ENCODE data around the gene HINFP. TPM values are rescaled to one million over a fixed set of nuclear protein-coding genes. Genes with fewer than 3 reads are reported as not detected.
"Not testable (repeated sequence)": the region's sequence is repeated elsewhere in the genome, so short reads cannot be mapped to it uniquely, and the experiment has no call there.

The HINFP gene
- total RNA-seq, 2 experiments from 2014 or later, result 52.4 to 52.6 TPM

DNA sequence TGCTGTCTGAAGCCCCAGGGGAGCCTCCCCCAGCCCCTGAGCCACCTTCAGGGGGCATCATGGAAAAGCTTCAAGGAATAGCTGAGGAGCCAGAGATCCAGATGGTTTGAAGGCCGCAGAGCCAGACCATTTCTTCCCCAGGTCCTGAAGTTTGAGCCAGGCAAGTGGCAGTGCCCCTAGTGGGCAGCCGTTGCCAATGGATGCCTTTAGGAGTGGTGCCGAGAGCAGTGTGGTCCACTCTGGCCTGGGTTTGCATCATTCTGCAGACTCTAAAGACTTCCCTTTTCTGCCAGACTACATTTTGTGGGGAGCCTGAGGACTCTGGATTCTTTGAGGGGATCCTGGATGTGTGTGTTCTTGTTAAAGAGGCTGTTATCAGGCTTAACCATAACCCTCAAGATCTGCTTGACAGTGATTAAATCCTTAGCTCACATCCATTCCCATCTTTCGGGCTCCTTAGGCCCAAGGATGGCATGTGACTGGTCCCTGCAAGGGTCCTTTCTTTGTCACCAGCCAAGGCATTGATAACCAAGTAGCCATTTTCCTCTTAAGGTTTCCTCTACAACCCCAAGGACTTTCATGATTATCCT is 13.1 kb downstream of the HINFP start:
- DNase-seq, result no peak
- no peaks in the 10 kb centered on the region for H3K9me3 Mint-ChIP-seq
- H3K4me1 Mint-ChIP-seq, result peaks cover 3% of the 10 kb centered on the region
- no peak for ATAC-seq (ENCODE audit: low read depth)
- no peak overlapping the region for H3K27ac Mint-ChIP-seq
- H3K4me3 Mint-ChIP-seq, result no peak overlapping the region
- H3K27me3 Mint-ChIP-seq, result peaks cover 2% of the 10 kb centered on the region
- POLR2A ChIA-PET, result interaction anchor here (1.8 kb wide), 1 partner anchor 14 kb away, joined by 6 read pairs; the partner anchor contains the start of gene ABCG4
- peaks cover 16% of the 10 kb centered on the region for H3K36me3 Mint-ChIP-seq

GRCh38 chr11:119139276-119139675 is 17.9 kb downstream of the HINFP start:
- not testable (repeated sequence) for H3K4me1 Mint-ChIP-seq; DNase-seq; ATAC-seq (ENCODE audit: low read depth); H3K27ac Mint-ChIP-seq; H3K4me3 Mint-ChIP-seq; H3K36me3 Mint-ChIP-seq; H3K27me3 Mint-ChIP-seq; H3K9me3 Mint-ChIP-seq
- POLR2A ChIA-PET, result interaction anchor here (0.7 to 1.5 kb wide), 2 partner anchors 9 to 37 kb away, joined by 4 read pairs; partner anchors contain the start of gene ABCG4

DNA sequence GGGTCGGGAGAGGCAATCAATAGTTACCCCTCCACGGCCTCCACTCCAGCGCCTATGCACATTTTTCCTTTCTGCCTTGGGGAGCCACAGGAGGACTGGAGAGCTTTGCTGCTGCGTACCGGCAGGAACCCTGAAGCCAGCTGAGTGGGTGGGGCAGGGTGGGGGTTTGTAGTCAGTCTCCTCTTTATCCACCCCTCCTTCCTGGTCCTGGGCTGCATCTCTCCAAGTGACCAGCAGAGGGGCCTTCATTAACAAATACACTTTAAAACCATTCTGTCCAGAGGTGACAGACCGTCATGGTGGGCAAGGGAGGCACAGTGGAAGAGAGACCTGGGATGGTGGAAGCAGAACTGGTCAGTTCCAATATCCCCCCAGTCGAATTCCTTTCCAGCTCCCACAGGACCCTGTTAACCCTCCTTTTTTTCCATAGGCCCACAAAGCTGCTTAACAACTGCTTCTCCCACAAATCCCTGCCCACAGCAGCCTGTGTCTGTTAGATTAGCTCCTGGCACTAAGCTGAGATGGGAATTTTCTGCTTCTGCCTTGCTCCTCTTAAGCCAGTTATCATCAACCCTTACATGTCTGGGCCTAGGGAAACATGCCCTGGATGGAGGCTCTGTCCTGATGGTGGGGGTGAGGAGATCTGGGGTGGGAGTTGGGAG is 23.6 kb downstream of the HINFP start:
- peak; percentile 39 for ATAC-seq (ENCODE audit: low read depth)
- H3K27ac Mint-ChIP-seq, result no peak overlapping the region
- no peaks in the 10 kb centered on the region for H3K36me3 Mint-ChIP-seq
- H3K27me3 Mint-ChIP-seq, result peaks cover 40% of the 10 kb centered on the region
- peaks cover 12% of the 10 kb centered on the region for H3K4me1 Mint-ChIP-seq
- H3K9me3 Mint-ChIP-seq, result no peaks in the 10 kb centered on the region
- DNase-seq, result no peak
- POLR2A ChIA-PET, result no interaction called here
- no peak overlapping the region for H3K4me3 Mint-ChIP-seq

GRCh38 chr11:119145551-119145950 is 24.2 kb downstream of the HINFP start:
- peaks cover 12% of the 10 kb centered on the region for H3K4me1 Mint-ChIP-seq
- no peak overlapping the region for H3K4me3 Mint-ChIP-seq

DNA sequence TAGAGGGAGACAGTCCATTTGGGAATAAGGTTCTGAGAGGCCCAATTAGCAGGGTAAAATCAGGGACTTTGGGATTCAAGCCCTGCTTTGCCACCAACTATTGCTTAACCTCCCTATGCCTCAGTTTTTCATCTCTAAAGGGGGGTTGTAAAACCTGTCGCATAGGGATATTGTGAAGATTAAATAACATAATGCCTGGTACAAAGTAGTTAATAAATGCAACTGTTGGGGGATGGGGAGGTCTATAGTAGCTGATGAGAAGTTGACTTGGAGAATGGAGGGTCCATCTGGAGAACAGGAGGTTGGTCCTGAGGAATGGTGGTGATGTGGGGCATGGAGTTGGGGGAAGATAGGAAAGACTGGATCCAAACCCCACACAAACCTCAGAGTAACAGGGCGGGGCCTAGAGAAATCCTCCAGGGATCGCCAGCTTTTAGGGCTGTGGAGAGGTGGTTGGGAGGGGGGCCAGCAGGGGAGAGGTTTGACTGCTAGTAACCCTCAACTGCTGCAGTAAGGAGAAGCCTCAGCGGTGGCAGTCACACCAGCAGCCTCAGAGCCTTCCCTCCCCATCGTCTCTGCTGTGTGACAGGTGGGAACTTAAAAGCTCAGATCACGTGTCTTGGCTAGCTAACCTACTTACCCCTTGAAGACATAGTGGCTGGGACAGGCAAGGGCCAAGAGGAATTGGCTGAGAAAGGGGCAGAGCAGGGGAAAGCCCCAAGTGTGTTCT is 26.4 kb downstream of the HINFP start:
- no peak overlapping the region for H3K27ac Mint-ChIP-seq
- ATAC-seq (ENCODE audit: low read depth) (peak; percentile 38), DNase-seq (no peak)
- no peaks in the 10 kb centered on the region for H3K36me3 Mint-ChIP-seq
- no peaks in the 10 kb centered on the region for H3K9me3 Mint-ChIP-seq
- H3K27me3 Mint-ChIP-seq, result peaks cover 59% of the 10 kb centered on the region
- H3K4me3 Mint-ChIP-seq, result peak overlapping the region; percentile 80
- POLR2A ChIA-PET, result interaction anchor here (0.7 to 1.4 kb wide), 4 partner anchors 8 to 46 kb away, joined by 3 to 6 read pairs (median 5); partner anchors contain the start of genes DPAGT1 and NLRX1
- H3K4me1 Mint-ChIP-seq, result peaks cover 12% of the 10 kb centered on the region

More at GRCh38 chr11:119145551-119145950, 24.2 kb downstream of the HINFP start:
- DNase-seq, result no peak
- ATAC-seq (ENCODE audit: low read depth), result no peak
- H3K27ac Mint-ChIP-seq, result no peak overlapping the region
- POLR2A ChIA-PET, result no interaction called here
- H3K27me3 Mint-ChIP-seq, result peaks cover 46% of the 10 kb centered on the region
- H3K9me3 Mint-ChIP-seq, result no peaks in the 10 kb centered on the region
- H3K36me3 Mint-ChIP-seq, result no peaks in the 10 kb centered on the region

DNA sequence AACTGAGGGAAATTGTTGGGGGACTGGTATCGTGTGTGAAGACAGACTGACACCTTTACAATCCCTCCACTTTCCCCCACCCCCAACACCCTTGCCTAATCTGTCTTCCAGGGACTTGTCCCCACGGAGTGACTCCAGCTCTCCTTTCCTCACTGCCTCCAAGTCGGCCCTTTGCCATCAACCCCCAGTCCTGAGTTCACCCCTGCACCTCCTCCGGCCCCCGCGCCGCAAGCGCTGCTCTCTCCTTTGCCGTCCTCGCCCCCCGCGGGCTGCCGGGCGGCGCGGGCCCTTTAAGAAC is 27.3 kb downstream of the HINFP start:
- POLR2A ChIA-PET, result interaction anchor here (1.0 to 1.4 kb wide), 4 partner anchors 9 to 27 kb away, joined by 3 to 6 read pairs (median 4); partner anchors contain the start of genes HINFP and NLRX1
- H3K9me3 Mint-ChIP-seq, result no peaks in the 10 kb centered on the region
- ATAC-seq (ENCODE audit: low read depth) (no peak), DNase-seq (no peak)
- peaks cover 61% of the 10 kb centered on the region for H3K27me3 Mint-ChIP-seq
- no peaks in the 10 kb centered on the region for H3K36me3 Mint-ChIP-seq
- H3K4me1 Mint-ChIP-seq, result peaks cover 12% of the 10 kb centered on the region
- peak overlapping the region; percentile 80 for H3K4me3 Mint-ChIP-seq
- H3K27ac Mint-ChIP-seq, result no peak overlapping the region

GRCh38 chr11:119149018-119149785 is 27.8 kb downstream of the HINFP start, which contains the start of gene ABCG4:
Gene ABCG4 (plus strand): TSS chr11:119149052. CDS start chr11:119149966, 914 bp downstream.
- ATAC-seq (ENCODE audit: low read depth) (peak; percentile 57), DNase-seq (peak; percentile 63)
- peak within 1 kb of the TSS; percentile 80 for H3K4me3 Mint-ChIP-seq
- peaks cover 12% of the 10 kb centered on the region for H3K4me1 Mint-ChIP-seq
- peaks cover 62% of the 10 kb centered on the region for H3K27me3 Mint-ChIP-seq
- POLR2A ChIA-PET, result interaction anchor here (0.9 to 1.4 kb wide), 5 partner anchors 9 to 28 kb away, joined by 3 to 6 read pairs (median 4); partner anchors contain the start of genes HINFP and NLRX1
- no peak within 1 kb of the TSS for H3K27ac Mint-ChIP-seq
- no peaks in the 10 kb centered on the region for H3K36me3 Mint-ChIP-seq
- H3K9me3 Mint-ChIP-seq, result no peaks in the 10 kb centered on the region

GRCh38 chr11:119149786-119150275 is 28.5 kb downstream of the HINFP start:
- ATAC-seq (ENCODE audit: low read depth) (no peak), DNase-seq (no peak)
- Mint-ChIP-seq H3K36me3 (no peaks in the 10 kb centered on the region), H3K27me3 (peaks cover 62% of the 10 kb centered on the region), H3K9me3 (no peaks in the 10 kb centered on the region), H3K4me1 (peaks cover 12% of the 10 kb centered on the region), H3K27ac (no peak overlapping the region), H3K4me3 (no peak overlapping the region)
- POLR2A ChIA-PET, result interaction anchor here (0.6 to 1.1 kb wide), 4 partner anchors 12 to 112 kb away, joined by 3 to 6 read pairs (median 4); partner anchors contain the start of genes HINFP and NLRX1

DNA sequence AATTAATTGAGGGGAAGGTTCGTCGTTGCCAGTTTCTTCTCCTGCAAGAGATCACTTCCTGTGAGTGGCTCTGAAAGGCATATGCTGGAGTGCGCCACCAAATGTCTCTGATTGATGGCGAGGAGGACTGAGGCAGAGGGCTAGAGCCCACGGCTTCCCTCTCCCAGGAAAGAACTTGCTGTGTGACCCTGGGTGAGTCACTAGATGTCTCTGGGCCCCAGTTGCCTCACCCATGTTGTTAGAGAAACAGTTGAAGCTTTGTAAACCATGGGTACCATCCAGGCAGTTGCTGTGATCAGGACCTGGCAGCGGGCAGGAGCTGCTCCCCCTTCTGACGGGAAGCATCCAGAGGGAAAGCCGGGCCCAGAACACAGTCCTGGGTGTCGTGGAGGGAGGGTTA is 30.7 kb downstream of the HINFP start:
- H3K27me3 Mint-ChIP-seq, result peaks cover 57% of the 10 kb centered on the region
- no peaks in the 10 kb centered on the region for H3K36me3 Mint-ChIP-seq
- DNase-seq, result no peak
- H3K9me3 Mint-ChIP-seq, result no peaks in the 10 kb centered on the region
- peaks cover 16% of the 10 kb centered on the region for H3K4me1 Mint-ChIP-seq
- no peak for ATAC-seq (ENCODE audit: low read depth)
- H3K27ac Mint-ChIP-seq, result no peak overlapping the region
- POLR2A ChIA-PET, result interaction anchor here (0.6 kb wide), 1 partner anchor 91 kb away, joined by 6 read pairs; no protein-coding TSS in a partner anchor
- no peak overlapping the region for H3K4me3 Mint-ChIP-seq

GRCh38 chr11:119152604-119153003 is 31.2 kb downstream of the HINFP start:
- peaks cover 51% of the 10 kb centered on the region for H3K27me3 Mint-ChIP-seq
- POLR2A ChIA-PET, result interaction anchor here (1.0 kb wide), 1 partner anchor 16 kb away, joined by 3 read pairs; the partner anchor contains the start of gene NLRX1

DNA sequence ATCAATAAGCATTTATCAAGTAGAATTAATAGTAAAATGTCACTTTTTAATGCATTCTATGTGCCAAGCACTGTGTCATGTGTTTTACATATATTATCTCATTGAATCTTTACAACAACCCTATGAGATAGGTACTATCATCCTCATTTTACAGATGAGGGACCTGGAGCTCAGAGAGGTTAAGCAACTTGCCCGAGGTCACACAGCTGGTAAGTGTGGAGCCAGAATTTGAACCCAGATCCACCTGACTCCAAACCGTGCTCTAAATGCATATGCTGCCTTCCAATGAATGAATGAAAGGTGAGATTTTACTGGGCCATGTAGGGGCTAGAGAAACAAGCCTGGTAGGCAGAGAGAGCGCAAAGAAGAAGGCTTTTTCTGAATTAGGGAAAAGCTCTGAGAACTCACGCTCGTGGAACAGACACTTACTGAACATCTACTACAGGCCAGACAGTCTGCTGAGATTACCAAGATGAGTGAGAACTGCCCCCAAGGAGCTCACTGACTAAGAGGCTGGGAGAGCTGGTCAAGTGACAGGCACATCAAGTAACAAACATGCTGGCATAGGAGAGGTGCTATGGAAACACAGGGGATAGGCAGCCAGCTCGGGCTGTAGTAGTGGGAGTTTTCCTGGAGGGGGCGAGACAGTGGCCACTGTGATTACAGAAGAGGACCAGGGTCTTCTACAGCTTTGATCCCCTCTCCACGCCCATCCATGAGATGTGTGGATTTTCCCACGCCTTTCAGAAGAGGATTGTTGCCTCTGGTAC is 31.9 kb downstream of the HINFP start:
- no peaks in the 10 kb centered on the region for H3K36me3 Mint-ChIP-seq
- no peaks in the 10 kb centered on the region for H3K9me3 Mint-ChIP-seq
- no peak overlapping the region for H3K4me3 Mint-ChIP-seq

More at GRCh38 chr11:119152604-119153003, 31.2 kb downstream of the HINFP start:
- Mint-ChIP-seq H3K27ac (no peak overlapping the region), H3K4me1 (peaks cover 14% of the 10 kb centered on the region), H3K36me3 (no peaks in the 10 kb centered on the region), H3K9me3 (no peaks in the 10 kb centered on the region), H3K4me3 (no peak overlapping the region)
- DNase-seq (no peak), ATAC-seq (ENCODE audit: low read depth) (no peak)

GRCh38 chr11:119154178-119154577 is 32.8 kb downstream of the HINFP start:
- Mint-ChIP-seq H3K36me3 (no peaks in the 10 kb centered on the region), H3K4me1 (peaks cover 8% of the 10 kb centered on the region), H3K27me3 (peaks cover 41% of the 10 kb centered on the region), H3K27ac (no peak overlapping the region), H3K4me3 (no peak overlapping the region), H3K9me3 (no peaks in the 10 kb centered on the region)
- DNase-seq (no peak), ATAC-seq (ENCODE audit: low read depth) (no peak)
- POLR2A ChIA-PET, result interaction anchor here (0.6 kb wide), 2 partner anchors 14 to 17 kb away, joined by 3 to 5 read pairs; partner anchors contain the start of gene NLRX1

More for the DNA sequence above, 31.9 kb downstream of the HINFP start:
- POLR2A ChIA-PET, result interaction anchor here (1.0 kb wide), 1 partner anchor 16 kb away, joined by 3 read pairs; the partner anchor contains the start of gene NLRX1
- DNase-seq, result no peak
- ATAC-seq (ENCODE audit: low read depth), result no peak
- Mint-ChIP-seq H3K4me1 (peaks cover 9% of the 10 kb centered on the region), H3K27ac (no peak overlapping the region), H3K27me3 (peaks cover 45% of the 10 kb centered on the region)
